Measurements from ENCODE around the gene SPTSSA.

GRCh38 chr14:34450542-34450915 is 11.5 kb downstream of the SPTSSA start:
- no peak for TF ChIP-seq CTCF (conservative IDR thresholded peaks at IDR 0.05)
- no peak for TF ChIP-seq ZFX (IDR thresholded peaks at IDR 0.05)

All from C4-2B (cell line).